ENCODE measurements around the gene TFF2. TPM values are rescaled to one million over a fixed set of nuclear protein-coding genes. Genes with fewer than 3 reads are reported as not detected.

The TFF2 gene
- total and polyA plus RNA-seq, 9 donors: 0.26 to 0.49 TPM; not detected in 7

DNA sequence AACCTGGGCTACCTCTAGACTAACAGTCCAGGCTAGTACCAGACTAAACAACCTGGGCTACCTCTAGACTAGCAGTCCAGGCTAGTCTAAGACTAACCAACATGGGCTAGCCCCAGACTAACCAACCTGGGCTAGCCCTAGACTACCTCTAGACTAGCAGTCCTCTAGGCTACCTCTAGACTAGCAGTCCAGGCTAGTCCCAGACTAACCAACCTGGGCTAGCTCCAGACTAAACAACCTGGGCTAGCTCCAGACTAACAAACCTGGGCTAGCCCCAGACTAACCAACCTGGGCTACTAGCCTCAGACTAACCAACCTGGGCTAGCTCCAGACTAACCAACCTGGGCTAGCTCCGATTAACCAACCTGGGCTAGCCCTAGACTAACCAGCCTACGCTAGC, 2.0 kb downstream of the TFF2 start:
- no peak for DNase-seq
- Histone ChIP-seq H3K36me3 (ENCODE audit: control insufficient read depth, insufficient read depth, low read length) (no peaks in the 10 kb centered on the region), H3K4me1 (ENCODE audit: control insufficient read depth, insufficient read depth, low read length) (no peaks in the 10 kb centered on the region), H3K9me3 (replicated peaks; ENCODE audit: control insufficient read depth, low read depth, low read length) (no peaks in the 10 kb centered on the region), H3K4me3 (ENCODE audit: low read length) (no peak overlapping the region), H3K27ac (ENCODE audit: low read length) (no peak overlapping the region), H3K27me3 (ENCODE audit: control insufficient read depth, insufficient read depth, low read length) (peaks cover 3% of the 10 kb centered on the region)
- 100% methylated on average over 1 of the region's 2 CpGs for WGBS (ENCODE audit: insufficient coverage)

DNA sequence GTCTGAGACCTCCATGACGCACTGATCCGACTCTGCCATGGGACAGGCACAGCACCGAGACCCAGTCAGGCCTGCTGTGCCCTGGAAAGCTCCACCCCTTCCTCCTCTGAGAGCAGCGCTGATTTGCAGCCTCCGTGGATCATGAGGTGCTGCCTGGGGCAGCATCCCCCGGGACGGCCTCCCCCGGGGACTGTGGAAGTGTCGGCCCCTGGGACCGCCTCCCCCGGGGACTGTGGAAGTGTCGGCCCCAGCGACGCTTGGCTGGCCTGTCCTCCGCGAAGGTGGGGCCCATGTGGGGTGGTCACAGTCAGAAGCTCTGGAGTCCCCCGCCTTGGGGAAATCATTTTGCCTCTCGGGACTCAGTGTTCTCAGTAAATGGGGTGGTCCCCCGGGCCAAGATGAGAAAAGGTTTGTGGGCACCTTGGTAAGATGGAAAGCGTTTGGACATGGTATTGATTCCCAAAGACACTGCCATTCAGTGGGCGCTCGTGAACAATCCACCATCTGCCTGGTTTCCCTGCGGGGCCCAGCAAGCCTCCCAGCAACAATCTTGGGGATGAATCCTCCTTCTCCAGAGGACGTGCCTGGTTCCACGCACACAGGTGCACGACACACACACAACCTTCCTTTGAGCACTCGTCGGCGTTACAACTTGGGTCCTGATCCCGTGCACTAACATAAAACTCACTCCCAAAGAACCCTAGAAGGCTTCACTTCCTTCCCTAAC, 3.0 kb downstream of the TFF2 start:
- Histone ChIP-seq H3K27ac (ENCODE audit: low read length) (no peak overlapping the region), H3K27me3 (ENCODE audit: control insufficient read depth, insufficient read depth, low read length) (peaks cover 3% of the 10 kb centered on the region), H3K4me1 (ENCODE audit: control insufficient read depth, insufficient read depth, low read length) (no peaks in the 10 kb centered on the region), H3K9me3 (replicated peaks; ENCODE audit: control insufficient read depth, low read depth, low read length) (no peaks in the 10 kb centered on the region), H3K36me3 (ENCODE audit: control insufficient read depth, insufficient read depth, low read length) (no peaks in the 10 kb centered on the region), H3K4me3 (ENCODE audit: low read length) (no peak overlapping the region)
- 85% methylated on average over 28 of the region's 30 CpGs for WGBS (ENCODE audit: insufficient coverage)
- no peak for DNase-seq

DNA sequence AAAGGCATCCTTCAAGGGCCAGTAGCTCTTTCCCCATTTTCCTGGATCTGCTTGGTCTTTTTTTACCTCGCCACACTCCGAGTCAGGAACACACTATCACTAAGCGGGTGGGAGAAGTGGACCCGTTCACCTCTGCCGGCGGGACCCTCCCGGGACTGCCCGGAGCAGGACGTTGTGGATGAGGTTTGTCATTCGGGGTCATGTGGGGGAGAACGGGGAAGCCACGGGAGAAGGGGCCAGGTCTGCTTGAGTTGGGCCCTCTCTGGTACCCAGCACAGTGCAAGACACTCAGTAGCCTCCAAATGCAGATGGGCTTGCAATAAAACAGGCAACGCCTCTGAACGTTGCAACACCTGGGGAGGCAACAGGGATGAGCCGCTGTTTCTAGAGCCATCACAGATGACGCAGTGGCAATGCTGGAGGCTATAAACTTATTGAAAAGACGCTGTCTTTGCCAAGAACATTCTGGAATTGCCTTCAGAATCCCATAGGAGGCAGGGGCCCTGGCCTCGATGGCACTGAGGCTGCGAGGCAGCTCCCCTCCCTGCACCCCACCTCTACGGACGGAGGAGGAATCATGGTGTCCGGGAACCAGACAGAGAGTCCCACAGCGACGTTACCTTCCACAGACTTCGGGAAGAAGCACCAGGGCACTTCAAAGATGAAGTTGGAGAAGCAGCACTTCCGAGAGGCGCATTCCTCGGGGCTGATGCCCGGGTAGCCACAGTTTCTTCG, 3.8 kb downstream of the TFF2 start:
- WGBS (ENCODE audit: insufficient coverage): 84% methylated on average over 27 of the region's 30 CpGs
- H3K27me3 ChIP-seq (ENCODE audit: control insufficient read depth, insufficient read depth, low read length): peaks cover 3% of the 10 kb centered on the region

DNA sequence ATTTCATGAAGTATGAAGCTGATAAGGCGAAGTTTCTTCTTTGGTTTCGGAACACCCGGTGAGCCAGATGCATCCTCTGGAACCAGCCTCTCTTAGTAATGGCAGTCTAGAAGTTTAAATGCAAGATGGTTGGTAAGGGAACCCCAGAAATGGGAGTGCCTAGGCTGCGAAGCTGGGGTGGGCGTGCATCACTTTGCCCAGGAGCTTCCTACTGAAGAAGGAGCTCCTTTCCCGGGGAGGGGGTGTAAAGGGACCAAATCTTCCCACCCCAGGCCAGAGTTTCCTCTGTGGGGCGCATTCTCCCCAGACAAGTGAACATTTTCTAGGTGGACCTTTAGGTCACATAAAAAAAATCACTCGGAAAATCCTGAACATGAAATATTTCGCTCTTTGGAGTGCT, 4.4 kb downstream of the TFF2 start:
- Histone ChIP-seq H3K4me3 (ENCODE audit: low read length) (no peak overlapping the region), H3K27me3 (ENCODE audit: control insufficient read depth, insufficient read depth, low read length) (peaks cover 3% of the 10 kb centered on the region), H3K9me3 (replicated peaks; ENCODE audit: control insufficient read depth, low read depth, low read length) (no peaks in the 10 kb centered on the region), H3K4me1 (ENCODE audit: control insufficient read depth, insufficient read depth, low read length) (no peaks in the 10 kb centered on the region), H3K27ac (ENCODE audit: low read length) (no peak overlapping the region), H3K36me3 (ENCODE audit: control insufficient read depth, insufficient read depth, low read length) (no peaks in the 10 kb centered on the region)
- WGBS (ENCODE audit: insufficient coverage): 93% methylated on average over 6 of the region's 9 CpGs
- no peak for DNase-seq

More for the DNA sequence above, 3.8 kb downstream of the TFF2 start:
- H3K36me3 ChIP-seq (ENCODE audit: control insufficient read depth, insufficient read depth, low read length): no peaks in the 10 kb centered on the region
- H3K4me3 ChIP-seq (ENCODE audit: low read length): no peak overlapping the region
- no peak overlapping the region for H3K27ac ChIP-seq (ENCODE audit: low read length)
- H3K4me1 ChIP-seq (ENCODE audit: control insufficient read depth, insufficient read depth, low read length): no peaks in the 10 kb centered on the region
- no peaks in the 10 kb centered on the region for H3K9me3 ChIP-seq (replicated peaks; ENCODE audit: control insufficient read depth, low read depth, low read length)
- DNase-seq: no peak

DNA sequence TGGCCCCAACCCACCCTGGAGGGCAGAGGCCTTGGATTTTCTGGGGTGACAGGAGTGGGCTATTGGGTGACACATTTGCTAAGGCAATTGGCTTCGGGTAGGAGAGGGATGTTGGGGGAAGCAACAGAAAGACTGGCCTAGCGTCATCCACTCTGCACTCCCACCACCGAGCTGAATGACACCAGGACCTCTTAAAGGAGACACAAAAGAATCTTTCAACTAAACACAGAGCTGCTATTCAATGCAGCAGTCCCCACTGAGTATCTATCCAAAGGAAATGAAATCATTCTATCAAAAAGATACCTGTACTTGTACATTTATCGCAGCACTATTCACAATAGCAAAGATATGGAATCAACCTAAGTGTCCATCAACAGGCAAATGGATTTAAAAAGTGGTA, 6.2 kb downstream of the TFF2 start:
- WGBS (ENCODE audit: insufficient coverage): no CpG with 5 or more reads among the region's 4 CpGs
- no peaks in the 10 kb centered on the region for H3K4me1 ChIP-seq (ENCODE audit: control insufficient read depth, insufficient read depth, low read length)
- no peak overlapping the region for H3K27ac ChIP-seq (ENCODE audit: low read length)
- H3K36me3 ChIP-seq (ENCODE audit: control insufficient read depth, insufficient read depth, low read length): no peaks in the 10 kb centered on the region
- H3K9me3 ChIP-seq (replicated peaks; ENCODE audit: control insufficient read depth, low read depth, low read length): no peaks in the 10 kb centered on the region
- DNase-seq: no peak
- H3K4me3 ChIP-seq (ENCODE audit: low read length): no peak overlapping the region
- H3K27me3 ChIP-seq (ENCODE audit: control insufficient read depth, insufficient read depth, low read length): peaks cover 3% of the 10 kb centered on the region

DNA sequence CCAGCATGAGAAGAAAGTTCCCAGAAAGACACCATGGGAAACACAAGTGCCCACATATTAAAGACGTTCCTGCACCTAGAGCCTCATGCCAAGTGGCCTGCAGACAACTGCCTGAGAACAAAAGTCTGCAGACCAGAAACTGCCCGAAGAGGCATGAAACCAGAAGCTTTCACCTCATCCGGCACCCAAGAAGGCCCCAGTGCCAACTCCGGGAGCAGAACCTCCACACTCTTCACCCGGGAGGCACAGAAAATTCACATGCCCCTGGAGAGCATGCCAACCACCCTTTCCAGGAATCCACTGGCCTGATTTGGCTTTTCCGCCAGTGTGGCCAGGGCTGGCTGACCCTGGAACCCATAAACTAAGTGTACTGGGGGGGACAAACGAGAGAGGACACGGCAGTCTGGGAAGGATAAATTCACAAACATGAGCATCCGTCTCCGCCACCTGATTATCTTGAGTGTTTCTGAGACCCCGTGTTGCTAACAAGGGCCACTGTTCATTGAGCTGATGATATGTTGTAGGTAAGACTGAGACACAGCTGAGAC, 6.8 kb downstream of the TFF2 start:
- no peak for DNase-seq
- H3K27ac ChIP-seq (ENCODE audit: low read length): no peak overlapping the region
- no peaks in the 10 kb centered on the region for H3K36me3 ChIP-seq (ENCODE audit: control insufficient read depth, insufficient read depth, low read length)
- peaks cover 3% of the 10 kb centered on the region for H3K27me3 ChIP-seq (ENCODE audit: control insufficient read depth, insufficient read depth, low read length)
- no peaks in the 10 kb centered on the region for H3K9me3 ChIP-seq (replicated peaks; ENCODE audit: control insufficient read depth, low read depth, low read length)
- no peaks in the 10 kb centered on the region for H3K4me1 ChIP-seq (ENCODE audit: control insufficient read depth, insufficient read depth, low read length)
- WGBS (ENCODE audit: insufficient coverage): 88% methylated on average over 11 of the region's 11 CpGs
- H3K4me3 ChIP-seq (ENCODE audit: low read length): no peak overlapping the region

DNA sequence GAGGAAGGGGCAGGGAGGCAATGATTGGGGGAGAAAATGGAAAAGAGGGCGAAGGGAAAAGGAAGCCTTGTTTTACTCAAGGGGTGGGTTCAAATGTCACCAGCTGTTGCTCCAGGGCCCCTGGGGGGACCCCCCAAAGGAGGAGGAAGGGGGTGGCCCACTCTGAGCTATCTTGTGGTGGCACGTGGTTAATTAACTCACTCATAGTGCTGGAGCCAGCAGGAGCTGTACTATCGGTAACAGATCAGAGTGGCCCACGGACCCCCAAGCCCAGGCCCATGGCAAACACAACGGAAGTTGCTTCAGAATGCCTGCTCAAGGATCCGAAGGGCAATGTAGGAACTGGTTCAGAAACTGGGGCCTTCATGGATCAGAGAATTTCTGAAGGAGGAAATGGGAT, 7.2 kb downstream of the TFF2 start:
- no peak for DNase-seq
- H3K4me1 ChIP-seq (ENCODE audit: control insufficient read depth, insufficient read depth, low read length): no peaks in the 10 kb centered on the region
- no peaks in the 10 kb centered on the region for H3K36me3 ChIP-seq (ENCODE audit: control insufficient read depth, insufficient read depth, low read length)
- H3K27me3 ChIP-seq (ENCODE audit: control insufficient read depth, insufficient read depth, low read length): peaks cover 3% of the 10 kb centered on the region
- no peak overlapping the region for H3K4me3 ChIP-seq (ENCODE audit: low read length)
- H3K27ac ChIP-seq (ENCODE audit: low read length): no peak overlapping the region
- WGBS (ENCODE audit: insufficient coverage): 74% methylated on average over 6 of the region's 6 CpGs
- no peaks in the 10 kb centered on the region for H3K9me3 ChIP-seq (replicated peaks; ENCODE audit: control insufficient read depth, low read depth, low read length)

DNA sequence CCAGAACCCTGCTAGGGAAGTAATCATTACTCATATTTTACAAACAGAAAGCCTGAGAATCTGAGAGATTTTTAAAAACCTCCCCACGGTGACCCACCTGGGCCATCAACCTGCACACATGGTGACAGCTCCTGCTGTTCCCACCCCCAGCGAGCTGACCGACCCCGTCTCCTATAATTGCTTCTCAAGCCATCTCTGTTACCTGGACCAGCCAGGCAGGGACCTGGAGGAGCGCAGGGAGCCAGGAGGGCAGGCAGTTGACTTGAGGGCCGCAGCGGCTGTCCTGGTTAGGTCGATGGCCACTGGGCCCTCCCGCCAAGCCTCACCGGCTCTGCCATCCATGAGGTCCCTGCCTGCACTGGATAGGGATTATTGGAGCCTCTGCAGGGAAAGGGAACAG, 7.7 kb downstream of the TFF2 start:
- no peaks in the 10 kb centered on the region for H3K9me3 ChIP-seq (replicated peaks; ENCODE audit: control insufficient read depth, low read depth, low read length)
- DNase-seq: no peak
- 78% methylated on average over 7 of the region's 10 CpGs for WGBS (ENCODE audit: insufficient coverage)
- no peak overlapping the region for H3K4me3 ChIP-seq (ENCODE audit: low read length)
- no peak overlapping the region for H3K27ac ChIP-seq (ENCODE audit: low read length)
- no peaks in the 10 kb centered on the region for H3K36me3 ChIP-seq (ENCODE audit: control insufficient read depth, insufficient read depth, low read length)
- peaks cover 3% of the 10 kb centered on the region for H3K27me3 ChIP-seq (ENCODE audit: control insufficient read depth, insufficient read depth, low read length)
- peaks cover 3% of the 10 kb centered on the region for H3K4me1 ChIP-seq (ENCODE audit: control insufficient read depth, insufficient read depth, low read length)

DNA sequence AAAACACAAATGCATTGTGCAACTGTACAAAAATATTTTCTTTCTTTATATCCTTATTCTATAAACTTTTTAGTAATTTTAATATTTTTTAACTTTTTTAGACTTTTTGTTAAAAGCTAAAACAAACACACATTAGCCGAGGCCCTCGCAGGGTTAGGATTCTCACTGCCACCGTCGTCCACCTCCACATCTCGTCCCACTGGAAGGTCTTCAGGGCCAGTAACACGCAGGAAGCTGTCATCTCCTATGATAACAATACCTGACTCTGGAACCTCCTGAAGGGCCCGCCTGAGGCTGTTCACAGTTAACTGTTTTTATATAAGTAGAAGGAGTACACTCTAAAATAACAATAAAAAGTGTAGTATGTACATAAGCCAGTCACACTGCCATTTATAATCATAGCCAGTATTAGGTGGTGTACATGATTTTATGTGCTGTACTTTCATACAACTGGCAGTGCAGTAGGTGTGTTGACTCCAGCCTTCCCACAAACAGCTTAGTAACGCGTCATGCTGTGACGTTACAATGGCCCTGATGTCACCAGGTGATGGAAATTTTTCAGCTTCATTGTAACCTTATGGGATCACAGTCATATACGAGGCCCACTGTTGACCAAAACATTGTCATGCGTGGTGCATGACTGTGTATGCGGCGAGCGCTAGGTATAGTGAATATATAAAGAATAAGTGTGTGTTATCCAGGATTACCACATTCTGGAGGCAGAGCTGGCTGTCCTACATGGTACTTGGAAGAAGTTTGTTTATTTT, 8.8 kb downstream of the TFF2 start:
- no peak overlapping the region for H3K27ac ChIP-seq (ENCODE audit: low read length)
- 86% methylated on average over 8 of the region's 15 CpGs for WGBS (ENCODE audit: insufficient coverage)
- DNase-seq: no peak
- H3K36me3 ChIP-seq (ENCODE audit: control insufficient read depth, insufficient read depth, low read length): no peaks in the 10 kb centered on the region
- H3K27me3 ChIP-seq (ENCODE audit: control insufficient read depth, insufficient read depth, low read length): no peaks in the 10 kb centered on the region
- peaks cover 5% of the 10 kb centered on the region for H3K4me1 ChIP-seq (ENCODE audit: control insufficient read depth, insufficient read depth, low read length)
- H3K9me3 ChIP-seq (replicated peaks; ENCODE audit: control insufficient read depth, low read depth, low read length): no peaks in the 10 kb centered on the region
- no peak overlapping the region for H3K4me3 ChIP-seq (ENCODE audit: low read length)

Data from muscle of leg (tissue), 11 donors.